Chondrocyte (in vitro differentiated cells): ENCODE results near the gene AFTPH. TPM values are rescaled to one million over a fixed set of nuclear protein-coding genes. Genes with fewer than 3 reads are reported as not detected.

Experiments
- DNase-seq: peaks from one replicate; pipeline ENCODE4 v3.0.0; 2021; ENCODE audit warnings: mixed read lengths, low spot score
- H3K27ac Mint-ChIP-seq: one replicate; pipeline ENCODE4 v1.8.0; 2021; ENCODE audit warnings: mild to moderate bottlenecking, moderate library complexity, mixed read lengths; ENCODE audit not compliant: unreplicated experiment
- H3K27me3 Mint-ChIP-seq: 2 replicates; pipeline ENCODE4 v1.8.0; 2021; ENCODE audit warnings: low read depth, mixed read lengths
- H3K36me3 Mint-ChIP-seq: 2 replicates; pipeline ENCODE4 v1.8.0; 2021; ENCODE audit warnings: low read depth, mixed read lengths
- H3K4me1 Mint-ChIP-seq: 2 replicates; pipeline ENCODE4 v1.8.0; 2021; ENCODE audit warnings: low read depth, mild to moderate bottlenecking, mixed read lengths
- H3K4me3 Mint-ChIP-seq: one replicate; pipeline ENCODE4 v1.8.0; 2021; ENCODE audit warnings: mild to moderate bottlenecking, moderate library complexity, mixed read lengths; ENCODE audit not compliant: unreplicated experiment
- H3K9me3 Mint-ChIP-seq: 2 replicates; pipeline ENCODE4 v1.8.0; 2021; ENCODE audit warnings: low read depth, mixed read lengths
- total RNA-seq: library from RNA; stranded (reverse); gene quantifications from 3 replicates; pipeline ENCODE4 v1.2.1, GENCODE V29; 2021
- TF ChIP-seq, protein P1 (sequence below): fragments of 200-600 bp; sonication (generic); IDR thresholded peaks from 2 replicates; pipeline ENCODE4 v1.5.0; 2021; ENCODE audit warnings: antibody characterized with exemption, mild to moderate bottlenecking, moderate library complexity

AFTPH gene
- total RNA-seq, 1 donor from 2014 or later: 17.3 TPM

DNA sequence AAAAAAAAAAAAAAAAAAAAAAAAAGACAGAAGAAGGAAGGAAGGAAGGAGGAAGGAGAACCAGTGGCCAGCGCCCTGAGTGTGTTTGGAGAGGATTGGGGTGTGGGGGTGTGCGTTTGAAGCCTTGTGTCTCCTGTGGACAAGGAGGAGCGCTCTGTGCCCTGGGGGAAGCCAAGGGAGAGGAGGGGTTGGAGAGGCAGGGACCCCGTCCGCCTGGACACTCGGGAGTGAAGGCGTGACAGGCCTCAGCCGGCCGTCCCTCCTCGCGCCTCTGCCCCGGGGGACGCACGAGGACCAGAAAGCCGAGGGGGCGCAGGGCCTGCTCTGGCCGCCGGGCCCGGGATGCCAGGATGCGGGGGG, 84.7 kb downstream of the AFTPH start:
- Mint-ChIP-seq H3K9me3 (peaks cover 12% of the 10 kb centered on the region), H3K27me3 (no peaks in the 10 kb centered on the region), H3K36me3 (no peaks in the 10 kb centered on the region), H3K4me3 (peak overlapping the region; percentile 56), H3K4me1 (peaks cover 25% of the 10 kb centered on the region), H3K27ac (peak overlapping the region; percentile 59)
- TF ChIP-seq, protein P1, sequence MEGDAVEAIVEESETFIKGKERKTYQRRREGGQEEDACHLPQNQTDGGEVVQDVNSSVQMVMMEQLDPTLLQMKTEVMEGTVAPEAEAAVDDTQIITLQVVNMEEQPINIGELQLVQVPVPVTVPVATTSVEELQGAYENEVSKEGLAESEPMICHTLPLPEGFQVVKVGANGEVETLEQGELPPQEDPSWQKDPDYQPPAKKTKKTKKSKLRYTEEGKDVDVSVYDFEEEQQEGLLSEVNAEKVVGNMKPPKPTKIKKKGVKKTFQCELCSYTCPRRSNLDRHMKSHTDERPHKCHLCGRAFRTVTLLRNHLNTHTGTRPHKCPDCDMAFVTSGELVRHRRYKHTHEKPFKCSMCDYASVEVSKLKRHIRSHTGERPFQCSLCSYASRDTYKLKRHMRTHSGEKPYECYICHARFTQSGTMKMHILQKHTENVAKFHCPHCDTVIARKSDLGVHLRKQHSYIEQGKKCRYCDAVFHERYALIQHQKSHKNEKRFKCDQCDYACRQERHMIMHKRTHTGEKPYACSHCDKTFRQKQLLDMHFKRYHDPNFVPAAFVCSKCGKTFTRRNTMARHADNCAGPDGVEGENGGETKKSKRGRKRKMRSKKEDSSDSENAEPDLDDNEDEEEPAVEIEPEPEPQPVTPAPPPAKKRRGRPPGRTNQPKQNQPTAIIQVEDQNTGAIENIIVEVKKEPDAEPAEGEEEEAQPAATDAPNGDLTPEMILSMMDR: no peak
- no peak for DNase-seq

DNA sequence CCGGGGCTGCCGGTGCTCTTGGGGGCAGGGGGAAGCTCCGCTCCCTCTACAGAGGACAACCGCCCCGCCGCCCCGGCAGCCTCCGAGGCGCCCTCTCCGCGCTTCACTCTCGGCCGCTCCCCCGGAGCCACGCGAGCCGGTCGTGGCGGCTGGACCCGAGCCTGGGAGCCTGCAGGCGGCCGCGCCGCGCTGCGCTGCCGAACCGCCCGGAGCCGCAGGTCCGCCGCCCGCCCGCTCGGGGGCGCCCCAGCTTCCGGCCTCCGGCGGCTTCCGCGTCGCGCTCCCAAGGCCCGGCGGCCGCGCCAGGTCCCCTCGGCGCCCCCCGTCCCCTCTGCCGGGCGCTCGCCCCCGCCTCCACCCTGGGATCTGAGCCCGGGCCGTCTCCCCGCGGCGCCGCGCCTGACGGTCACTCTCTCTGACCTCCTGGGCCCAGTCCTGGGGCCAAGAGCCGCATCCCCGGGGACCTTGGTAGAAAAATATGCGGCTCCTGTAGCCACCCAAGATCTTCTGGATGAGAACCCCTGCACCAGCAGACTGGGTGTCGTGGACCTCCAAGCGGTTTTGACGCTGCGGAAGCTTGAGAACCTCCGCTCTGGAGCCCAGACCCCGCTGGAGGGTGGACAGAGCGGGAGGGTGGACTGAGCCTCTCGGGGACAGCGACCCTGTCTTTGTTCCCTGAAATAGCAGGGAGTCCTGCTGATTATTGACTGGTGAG, 85.3 kb downstream of the AFTPH start:
- Mint-ChIP-seq H3K27ac (no peak overlapping the region), H3K27me3 (no peaks in the 10 kb centered on the region), H3K4me1 (peaks cover 25% of the 10 kb centered on the region), H3K9me3 (peaks cover 7% of the 10 kb centered on the region), H3K4me3 (peak overlapping the region; percentile 58), H3K36me3 (no peaks in the 10 kb centered on the region)
- TF ChIP-seq, protein P1: peak; percentile 72
- DNase-seq: no peak

DNA sequence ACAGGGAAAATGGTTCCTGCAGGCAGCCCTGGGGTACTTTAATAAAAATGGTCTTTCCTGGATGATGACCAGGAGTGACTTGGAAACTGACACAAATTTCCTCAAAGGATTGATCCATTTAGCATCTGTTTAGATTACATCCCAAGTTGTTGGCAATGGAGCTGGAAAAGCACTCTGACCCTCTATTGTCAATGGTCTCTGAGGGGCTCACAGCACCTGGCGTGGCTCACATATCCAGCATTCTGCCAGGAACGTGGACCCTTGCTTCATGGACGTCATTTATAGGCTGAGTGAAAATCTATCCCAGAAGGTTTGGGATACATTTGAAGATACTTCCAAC, 85.8 kb downstream of the AFTPH start:
- no peak for DNase-seq
- Mint-ChIP-seq H3K36me3 (no peaks in the 10 kb centered on the region), H3K27me3 (no peaks in the 10 kb centered on the region), H3K4me1 (peaks cover 21% of the 10 kb centered on the region), H3K4me3 (peak overlapping the region; percentile 58), H3K9me3 (peaks cover 2% of the 10 kb centered on the region), H3K27ac (no peak overlapping the region)
- TF ChIP-seq, protein P1: no peak

DNA sequence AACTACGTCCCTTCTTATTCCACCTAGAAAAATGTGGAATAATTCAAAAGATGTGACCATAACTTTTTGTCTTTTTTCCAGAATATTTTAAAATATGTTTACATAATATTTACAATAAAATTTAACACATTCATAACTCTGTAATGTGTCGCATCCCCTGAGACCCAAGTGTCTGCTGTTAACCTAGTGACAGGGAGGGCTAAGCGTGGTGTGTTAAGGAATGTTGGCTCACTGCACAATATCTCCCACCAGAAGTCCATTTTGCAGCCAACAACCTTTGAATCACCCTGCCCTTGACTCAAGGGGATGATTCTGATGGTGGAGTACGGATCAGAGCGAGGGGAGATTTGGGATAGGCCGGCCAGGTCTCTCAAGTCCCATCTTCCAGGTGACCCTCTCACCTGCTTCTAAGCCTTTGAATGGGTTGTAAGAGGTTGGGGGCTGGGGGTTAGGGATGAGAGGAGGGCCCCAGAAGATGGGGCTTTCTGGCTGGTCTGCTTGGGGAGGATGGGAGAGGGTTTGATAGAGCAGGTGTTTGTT, 86.3 kb downstream of the AFTPH start:
- TF ChIP-seq, protein P1: no peak
- DNase-seq: no peak
- Mint-ChIP-seq H3K27ac (no peak overlapping the region), H3K4me3 (no peak overlapping the region), H3K9me3 (peaks cover 2% of the 10 kb centered on the region), H3K4me1 (peaks cover 16% of the 10 kb centered on the region), H3K27me3 (no peaks in the 10 kb centered on the region), H3K36me3 (no peaks in the 10 kb centered on the region)

DNA sequence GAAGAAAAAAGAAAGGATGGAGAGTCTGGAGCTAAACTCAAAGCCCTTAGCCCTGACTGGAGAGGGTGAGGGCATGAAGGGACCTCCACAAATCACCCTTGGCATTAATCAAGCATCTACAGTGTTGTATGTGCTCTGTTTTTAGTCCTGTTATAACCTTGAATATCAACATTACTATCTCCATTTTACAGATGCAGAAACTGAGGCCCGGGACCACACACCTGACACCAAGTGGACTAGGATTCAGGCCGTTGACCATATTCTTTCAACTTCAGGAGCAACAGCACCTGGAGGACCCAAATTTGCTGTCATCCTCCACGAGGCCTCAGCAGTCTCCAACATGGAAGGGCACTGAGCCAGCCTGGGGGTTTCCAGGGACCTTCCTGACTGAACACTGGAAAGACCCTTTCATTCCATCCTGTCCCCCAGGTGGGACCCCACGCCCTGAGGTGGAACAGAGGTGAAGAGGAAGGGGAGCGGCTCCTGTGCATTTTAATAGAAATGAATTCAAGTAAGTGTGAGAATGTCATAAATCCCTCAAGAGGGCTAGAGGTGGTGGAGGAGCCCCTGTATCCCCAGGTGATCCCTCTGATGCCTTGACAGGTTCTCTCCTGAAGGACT, 88.6 kb downstream of the AFTPH start:
- Mint-ChIP-seq H3K36me3 (no peaks in the 10 kb centered on the region), H3K27me3 (no peaks in the 10 kb centered on the region), H3K9me3 (peaks cover 2% of the 10 kb centered on the region), H3K4me3 (no peak overlapping the region), H3K27ac (no peak overlapping the region), H3K4me1 (peaks cover 18% of the 10 kb centered on the region)
- no peak for DNase-seq
- TF ChIP-seq, protein P1: no peak
